IPS-18a (cell line): Measurements from ENCODE around the gene TRPT1.

Source experiments
- H3K27ac ChIP-seq: one replicate; pipeline ENCODE4 v1.5.1; 2013; ENCODE audit warnings: low read length
- H3K27me3 ChIP-seq: one replicate; pipeline ENCODE4 v1.6.1; 2013; ENCODE audit warnings: mild to moderate bottlenecking, low read length; ENCODE audit not compliant: control insufficient read depth, insufficient read depth
- H3K36me3 ChIP-seq: one replicate; pipeline ENCODE4 v1.6.1; 2013; ENCODE audit warnings: low read depth, low read length; ENCODE audit not compliant: control insufficient read depth
- H3K4me1 ChIP-seq: one replicate; pipeline ENCODE4 v1.6.1; 2013; ENCODE audit warnings: low read depth, low read length; ENCODE audit not compliant: control insufficient read depth
- H3K4me3 ChIP-seq: one replicate; pipeline ENCODE4 v1.5.1; 2013; ENCODE audit warnings: low read length
- H3K9ac ChIP-seq: one replicate; pipeline ENCODE4 v1.6.1; 2013; ENCODE audit warnings: mild to moderate bottlenecking, low read length, moderate library complexity
- H3K9me3 ChIP-seq: one replicate; pipeline ENCODE4 v1.6.1; 2013; ENCODE audit warnings: low read depth, low read length; ENCODE audit not compliant: control insufficient read depth

Gene TRPT1

GRCh38 chr11:64240435-64241240, 14.7 kb upstream of the TRPT1 start, which contains the start of gene FKBP2:
Gene FKBP2, plus strand, starts transcription at chr11:64241095. Its CDS starts 1,293 bp downstream, at chr11:64242388.
- Histone ChIP-seq H3K4me3 (peak within 1 kb of the TSS; percentile 66), H3K27ac (peak within 1 kb of the TSS; percentile 49), H3K27me3 (no peaks in the 10 kb centered on the region), H3K36me3 (peaks cover 13% of the 10 kb centered on the region), H3K9me3 (no peaks in the 10 kb centered on the region), H3K4me1 (no peaks in the 10 kb centered on the region), H3K9ac (peak within 1 kb of the TSS; percentile 80)

DNA sequence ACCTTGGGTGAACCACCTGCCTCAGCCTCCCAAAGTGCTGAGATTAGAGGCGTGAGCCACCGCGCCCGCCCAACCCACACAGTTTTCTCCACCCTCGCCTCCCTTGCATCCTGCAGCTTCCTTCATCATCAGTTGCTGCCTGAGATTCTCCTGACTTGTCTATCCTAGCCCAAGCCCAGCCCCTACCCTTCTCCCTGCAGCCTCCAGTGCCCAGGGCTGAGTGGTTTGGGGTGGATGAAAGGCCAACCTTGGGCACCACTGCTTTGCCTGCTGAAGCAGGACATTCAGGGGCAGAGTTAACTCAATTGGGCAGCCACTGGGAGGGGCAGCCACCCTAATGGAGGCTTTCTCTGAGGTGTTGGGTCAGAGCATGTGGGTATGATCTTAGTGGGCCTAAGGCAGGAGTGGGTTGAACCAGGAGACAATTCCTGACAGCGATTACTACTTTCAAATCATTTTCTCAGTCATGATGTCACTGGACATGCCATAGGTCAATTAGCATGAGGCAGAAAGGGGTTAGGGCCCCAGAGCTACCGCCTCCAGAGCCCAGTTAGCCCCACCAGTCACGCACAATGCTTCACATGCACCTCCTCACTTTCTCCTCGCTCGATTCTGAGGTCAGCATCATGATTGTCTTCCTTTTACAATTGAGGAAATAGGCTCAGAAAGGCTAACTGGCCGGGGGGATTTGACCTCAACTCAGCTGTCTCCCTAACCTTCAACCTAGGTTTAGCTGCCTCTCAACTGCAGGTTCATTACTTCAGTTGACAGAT, 13.9 kb upstream of the TRPT1 start:
- peak overlapping the region; percentile 49 for H3K9ac ChIP-seq
- peaks cover 13% of the 10 kb centered on the region for H3K36me3 ChIP-seq
- no peaks in the 10 kb centered on the region for H3K4me1 ChIP-seq
- H3K27ac ChIP-seq, result peak overlapping the region; percentile 49
- H3K27me3 ChIP-seq, result peaks cover 7% of the 10 kb centered on the region
- H3K4me3 ChIP-seq, result peak overlapping the region; percentile 66
- H3K9me3 ChIP-seq, result no peaks in the 10 kb centered on the region

GRCh38 chr11:64238999-64239398, 13.0 kb upstream of the TRPT1 start:
- Histone ChIP-seq H3K4me3 (no peak overlapping the region), H3K9ac (no peak overlapping the region), H3K36me3 (peaks cover 9% of the 10 kb centered on the region), H3K27me3 (peaks cover 7% of the 10 kb centered on the region), H3K4me1 (no peaks in the 10 kb centered on the region), H3K27ac (no peak overlapping the region), H3K9me3 (no peaks in the 10 kb centered on the region)

DNA sequence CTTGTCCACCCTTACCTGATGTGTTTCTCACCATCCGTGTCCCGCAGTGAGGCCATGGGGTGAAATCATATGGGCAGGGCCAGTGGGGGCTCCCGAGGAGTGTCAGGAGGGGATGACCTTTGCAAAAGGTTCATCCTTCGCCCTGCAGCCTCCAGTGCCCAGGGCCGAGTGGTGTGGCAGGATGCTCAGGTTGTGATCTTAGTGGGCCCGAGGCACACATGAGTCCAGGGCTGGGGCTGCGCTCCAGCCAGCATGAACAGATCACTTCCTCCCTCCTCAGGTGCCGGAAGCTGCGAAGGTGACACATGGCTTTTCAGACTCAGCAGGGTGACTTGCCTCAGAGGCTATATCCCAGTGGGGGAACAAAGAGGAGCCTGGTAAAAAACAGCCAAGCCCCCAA, 12.1 kb upstream of the TRPT1 start:
- no peak overlapping the region for H3K9ac ChIP-seq
- H3K27ac ChIP-seq, result no peak overlapping the region
- H3K4me1 ChIP-seq, result no peaks in the 10 kb centered on the region
- H3K27me3 ChIP-seq, result peaks cover 15% of the 10 kb centered on the region
- no peaks in the 10 kb centered on the region for H3K9me3 ChIP-seq
- H3K36me3 ChIP-seq, result no peaks in the 10 kb centered on the region
- no peak overlapping the region for H3K4me3 ChIP-seq

DNA sequence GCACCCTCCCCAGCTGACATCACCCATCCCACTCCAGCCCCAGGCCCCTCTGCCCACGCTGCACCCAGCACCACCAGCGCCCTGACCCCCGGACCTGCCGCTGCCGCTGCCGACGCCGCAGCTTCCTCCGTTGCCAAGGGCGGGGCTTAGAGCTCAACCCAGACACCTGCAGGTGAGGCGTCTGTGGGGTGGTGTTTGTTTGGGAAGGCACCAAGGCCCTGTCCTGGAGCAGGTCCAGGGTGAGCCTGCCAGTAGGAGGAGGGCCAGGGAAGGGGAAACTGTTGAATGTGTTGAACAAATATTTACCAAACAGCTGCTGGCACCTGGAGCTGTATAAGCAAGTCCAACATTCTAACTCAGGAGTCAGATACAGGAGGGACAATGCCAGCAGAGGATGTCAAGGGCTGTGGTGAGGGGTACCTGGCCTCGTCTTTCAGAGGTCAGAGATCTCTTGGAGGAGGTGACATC, 11.5 kb upstream of the TRPT1 start:
- no peak overlapping the region for H3K9ac ChIP-seq
- no peaks in the 10 kb centered on the region for H3K36me3 ChIP-seq
- H3K4me3 ChIP-seq, result no peak overlapping the region
- no peak overlapping the region for H3K27ac ChIP-seq
- H3K9me3 ChIP-seq, result no peaks in the 10 kb centered on the region
- H3K4me1 ChIP-seq, result no peaks in the 10 kb centered on the region
- peaks cover 21% of the 10 kb centered on the region for H3K27me3 ChIP-seq

DNA sequence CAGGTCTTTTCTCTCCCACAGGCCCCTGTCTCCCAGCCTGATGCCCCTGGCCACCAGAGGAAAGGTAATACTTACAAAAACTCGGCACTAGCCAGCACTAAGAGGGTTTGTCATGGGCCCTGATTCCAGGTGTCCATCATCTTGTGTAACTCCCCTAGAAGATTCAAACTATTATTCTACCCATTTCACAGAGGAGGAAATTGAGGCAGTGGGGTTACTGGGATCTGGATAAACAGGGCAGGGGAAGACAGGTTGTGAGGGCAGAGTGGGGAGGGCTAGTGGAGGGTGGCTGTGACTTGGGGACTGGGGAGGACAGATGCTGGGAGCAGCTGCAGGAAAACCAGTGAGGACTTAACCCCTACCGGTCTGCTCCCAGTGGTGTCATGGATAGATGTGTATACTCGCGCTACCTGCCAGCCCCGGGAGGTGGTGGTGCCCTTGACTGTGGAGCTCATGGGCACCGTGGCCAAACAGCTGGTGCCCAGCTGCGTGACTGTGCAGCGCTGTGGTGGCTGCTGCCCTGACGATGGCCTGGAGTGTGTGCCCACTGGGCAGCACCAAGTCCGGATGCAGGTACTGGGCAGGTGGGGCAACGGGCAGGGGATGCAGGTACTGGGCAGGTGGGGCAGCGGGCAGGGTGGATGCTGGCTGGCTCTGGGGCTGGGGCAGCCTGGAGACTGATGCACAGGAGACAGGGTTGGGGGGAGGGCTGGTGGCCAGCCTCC, 9.6 kb upstream of the TRPT1 start:
- peaks cover 4% of the 10 kb centered on the region for H3K4me1 ChIP-seq
- peak overlapping the region; percentile 53 for H3K4me3 ChIP-seq
- no peak overlapping the region for H3K9ac ChIP-seq
- peaks cover 30% of the 10 kb centered on the region for H3K27me3 ChIP-seq
- H3K27ac ChIP-seq, result no peak overlapping the region
- no peaks in the 10 kb centered on the region for H3K9me3 ChIP-seq
- H3K36me3 ChIP-seq, result no peaks in the 10 kb centered on the region

DNA sequence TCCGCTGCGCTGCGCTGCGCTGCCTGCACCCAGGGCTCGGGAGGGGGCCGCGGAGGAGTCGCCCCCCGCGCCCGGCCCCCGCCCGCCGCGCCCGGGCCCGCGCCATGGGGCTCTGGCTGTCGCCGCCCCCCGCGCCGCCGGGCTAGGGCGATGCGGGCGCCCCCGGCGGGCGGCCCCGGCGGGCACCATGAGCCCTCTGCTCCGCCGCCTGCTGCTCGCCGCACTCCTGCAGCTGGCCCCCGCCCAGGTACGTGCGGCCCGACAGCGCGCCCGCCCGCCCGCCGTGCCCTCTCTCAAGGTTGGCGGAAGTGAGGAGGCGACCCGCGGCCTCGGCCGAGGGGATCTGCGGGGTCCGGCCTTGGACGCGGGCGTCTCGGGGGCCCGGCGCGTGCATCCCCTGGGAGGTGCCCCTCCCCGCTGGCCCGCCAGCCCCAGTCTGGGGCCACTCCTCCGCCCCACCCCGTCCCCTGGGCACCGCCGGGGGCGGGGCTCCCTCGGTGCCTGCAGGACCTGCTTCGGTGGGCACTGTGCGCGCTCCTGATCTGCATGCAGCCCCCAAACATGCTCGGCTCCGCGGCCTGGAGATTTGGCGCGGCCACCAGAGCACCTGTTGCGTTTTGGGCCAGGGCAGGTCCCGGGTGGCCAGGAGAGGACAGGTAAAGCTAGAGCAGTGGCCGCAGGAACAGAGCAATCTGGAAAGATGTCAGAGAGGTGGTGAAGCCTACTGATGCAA, 8.8 kb upstream of the TRPT1 start:
- Histone ChIP-seq H3K9ac (no peak overlapping the region), H3K9me3 (no peaks in the 10 kb centered on the region), H3K36me3 (no peaks in the 10 kb centered on the region), H3K27ac (no peak overlapping the region), H3K4me3 (peak overlapping the region; percentile 53), H3K27me3 (peaks cover 30% of the 10 kb centered on the region), H3K4me1 (peaks cover 4% of the 10 kb centered on the region)

DNA sequence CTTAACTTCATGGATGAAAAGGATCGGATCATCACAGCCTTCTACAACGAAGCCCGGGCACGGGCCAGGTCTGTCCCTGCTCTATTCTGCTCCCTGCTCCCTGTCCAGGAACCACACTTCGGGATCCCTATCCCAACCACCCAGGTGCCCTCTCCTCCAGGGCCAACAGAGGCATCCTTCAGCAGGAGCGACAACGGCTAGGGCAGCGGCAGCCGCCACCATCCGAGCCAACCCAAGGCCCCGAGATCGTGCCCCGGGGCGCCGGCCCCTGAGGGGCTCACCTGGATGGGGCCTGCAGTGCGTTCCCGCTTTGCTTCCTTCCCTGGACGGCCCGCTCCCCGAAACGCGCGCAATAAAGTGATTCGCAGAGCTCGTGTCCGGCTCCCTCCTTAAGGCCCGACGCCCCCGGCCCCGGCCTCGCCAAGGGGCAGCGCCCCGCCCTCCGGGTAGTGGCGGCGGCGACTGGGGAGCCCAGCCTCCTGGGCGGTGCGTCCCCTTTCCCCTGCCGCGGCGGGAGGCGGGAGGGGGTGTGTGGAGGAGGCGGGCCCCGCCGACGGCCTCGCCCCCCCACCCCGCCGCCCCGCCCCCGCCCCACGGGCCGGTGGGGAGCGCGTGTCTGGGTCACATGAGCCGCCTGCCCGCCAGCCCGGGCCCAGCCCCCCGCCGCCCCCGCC, 8.1 kb upstream of the TRPT1 start, which contains the start of gene VEGFB:
VEGFB (plus strand) TSS at position 672 of the 674 bp plus-strand sequence. CDS start 250 bp downstream, outside the sequence.
- Histone ChIP-seq H3K4me1 (peaks cover 4% of the 10 kb centered on the region), H3K4me3 (peak within 1 kb of the TSS; percentile 56), H3K27me3 (peaks cover 30% of the 10 kb centered on the region), H3K9me3 (no peaks in the 10 kb centered on the region), H3K27ac (no peak within 1 kb of the TSS), H3K36me3 (no peaks in the 10 kb centered on the region), H3K9ac (peak within 1 kb of the TSS; percentile 6)

DNA sequence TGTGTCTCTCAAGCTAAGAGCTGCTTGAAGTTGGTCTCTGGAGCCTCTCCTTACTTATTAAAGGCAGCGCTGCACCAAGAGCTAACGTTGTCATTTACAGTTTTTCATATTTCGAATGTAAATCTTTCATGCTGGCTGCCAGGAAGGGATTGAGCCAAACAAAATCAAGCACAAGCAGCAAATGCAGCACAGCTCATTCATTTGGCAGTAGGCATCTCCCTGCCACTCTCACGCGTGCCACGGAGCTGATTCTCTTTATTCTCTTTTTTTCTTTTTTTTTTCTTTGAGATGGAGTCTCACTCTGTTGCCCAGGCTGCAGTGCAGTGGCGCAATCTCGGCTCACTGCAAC, 7.0 kb upstream of the TRPT1 start:
- Histone ChIP-seq H3K4me3 (no peak overlapping the region), H3K27ac (no peak overlapping the region), H3K9me3 (no peaks in the 10 kb centered on the region), H3K36me3 (no peaks in the 10 kb centered on the region), H3K4me1 (peaks cover 4% of the 10 kb centered on the region), H3K27me3 (peaks cover 30% of the 10 kb centered on the region), H3K9ac (no peak overlapping the region)

- H3K36me3 ChIP-seq, result no peaks in the 10 kb centered on the region
- H3K4me3 ChIP-seq, result no peak overlapping the region
- no peak overlapping the region for H3K9ac ChIP-seq
- peaks cover 4% of the 10 kb centered on the region for H3K4me1 ChIP-seq
- no peaks in the 10 kb centered on the region for H3K9me3 ChIP-seq
- H3K27me3 ChIP-seq, result peaks cover 30% of the 10 kb centered on the region
- no peak overlapping the region for H3K27ac ChIP-seq
Measured at GRCh38 chr11:64232182-64232966, 6.4 kb upstream of the TRPT1 start.
